ENCODE measurements around the gene ZDHHC16.

ZDHHC16 gene

GRCh38 chr10:97425964-97426775 lies 19.8 kb upstream of the ZDHHC16 start, which contains the start of gene PGAM1:
Gene PGAM1 (plus strand): TSS chr10:97426191. CDS start chr10:97426308, 117 bp downstream.
- Histone ChIP-seq H3K4me3 (ENCODE audit: low read length) (peak within 1 kb of the TSS; percentile 93), H3K9ac (ENCODE audit: low read length) (peak within 1 kb of the TSS; percentile 89)

GRCh38 chr10:97426776-97427570 lies 19.0 kb upstream of the ZDHHC16 start:
- Histone ChIP-seq H3K9me2 (replicated peaks; ENCODE audit: insufficient read depth, low read length) (no peaks in the 10 kb centered on the region), H3K9ac (ENCODE audit: low read length) (peak overlapping the region; percentile 89), H3F3A (ENCODE audit: insufficient read depth, low read length) (peaks cover 5% of the 10 kb centered on the region), H3K27me3 (replicated peaks; ENCODE audit: insufficient read depth, low read length) (no peaks in the 10 kb centered on the region), H3K27ac (ENCODE audit: low read length) (peak overlapping the region; percentile 71; the same call in 1 of the 2 replicates), H3K79me2 (ENCODE audit: low read length) (peaks cover 54% of the 10 kb centered on the region), H3K4me3 (ENCODE audit: low read length) (peak overlapping the region; percentile 93), H3K4me2 (ENCODE audit: low read depth, low read length) (peak overlapping the region; percentile 87), H3K4me1 (ENCODE audit: low read length) (peaks cover 14% of the 10 kb centered on the region), H4K20me1 (ENCODE audit: insufficient read depth, low read length) (peaks cover 11% of the 10 kb centered on the region), H3K9me3 (replicated peaks; ENCODE audit: insufficient read depth, low read length) (no peaks in the 10 kb centered on the region), H3K36me3 (replicated peaks; ENCODE audit: insufficient read depth, low read length) (peaks cover 6% of the 10 kb centered on the region; the same call in 1 of the 2 replicates), H2AFZ (ENCODE audit: low read length) (0 out of 2 replicates have a peak overlapping the region, but pooled peaks have one; percentile 27)
- TF ChIP-seq EZH2phosphoT487 (IDR thresholded peaks at IDR 0.05; ENCODE audit: low read length) (no peak), EZH2 (optimal IDR thresholded peaks at IDR 0.05; ENCODE audit: low read depth, low read length) (no peak), CTCF (IDR thresholded peaks at IDR 0.05; ENCODE audit: low read length) (no peak)
- DNase-seq: peak; percentile 15

More at GRCh38 chr10:97425964-97426775, 19.8 kb upstream of the ZDHHC16 start, which contains the start of gene PGAM1:
- peaks cover 3% of the 10 kb centered on the region; the same call in 1 of the 2 replicates for H3F3A ChIP-seq (ENCODE audit: insufficient read depth, low read length)
- peak; percentile 95 for DNase-seq
- H3K36me3 ChIP-seq (replicated peaks; ENCODE audit: insufficient read depth, low read length): peaks cover 4% of the 10 kb centered on the region; the same call in 1 of the 2 replicates
- H3K79me2 ChIP-seq (ENCODE audit: low read length): peaks cover 50% of the 10 kb centered on the region
- H3K9me2 ChIP-seq (replicated peaks; ENCODE audit: insufficient read depth, low read length): no peaks in the 10 kb centered on the region
- peaks cover 11% of the 10 kb centered on the region for H4K20me1 ChIP-seq (ENCODE audit: insufficient read depth, low read length)
- H2AFZ ChIP-seq (ENCODE audit: low read length): peak within 1 kb of the TSS; percentile 83
- H3K9me3 ChIP-seq (replicated peaks; ENCODE audit: insufficient read depth, low read length): no peaks in the 10 kb centered on the region
- TF ChIP-seq EZH2 (optimal IDR thresholded peaks at IDR 0.05; ENCODE audit: low read depth, low read length) (no peak), CTCF (IDR thresholded peaks at IDR 0.05; ENCODE audit: low read length) (peak; percentile 54)
- peaks cover 14% of the 10 kb centered on the region for H3K4me1 ChIP-seq (ENCODE audit: low read length)
- peak within 1 kb of the TSS; percentile 91 for H3K4me2 ChIP-seq (ENCODE audit: low read depth, low read length)
- H3K27ac ChIP-seq (ENCODE audit: low read length): peak within 1 kb of the TSS; percentile 71; the same call in 1 of the 2 replicates
- H3K27me3 ChIP-seq (replicated peaks; ENCODE audit: insufficient read depth, low read length): no peaks in the 10 kb centered on the region

- Histone ChIP-seq H3F3A (ENCODE audit: insufficient read depth, low read length) (peaks cover 6% of the 10 kb centered on the region), H3K79me2 (ENCODE audit: low read length) (peaks cover 54% of the 10 kb centered on the region), H3K4me1 (ENCODE audit: low read length) (peaks cover 14% of the 10 kb centered on the region), H3K9me2 (replicated peaks; ENCODE audit: insufficient read depth, low read length) (no peaks in the 10 kb centered on the region), H2AFZ (ENCODE audit: low read length) (no peak overlapping the region), H3K27ac (ENCODE audit: low read length) (no peak overlapping the region), H4K20me1 (ENCODE audit: insufficient read depth, low read length) (peaks cover 11% of the 10 kb centered on the region), H3K9ac (ENCODE audit: low read length) (peak overlapping the region; percentile 89; the same call in 1 of the 2 replicates), H3K36me3 (replicated peaks; ENCODE audit: insufficient read depth, low read length) (peaks cover 7% of the 10 kb centered on the region; the same call in 1 of the 2 replicates), H3K9me3 (replicated peaks; ENCODE audit: insufficient read depth, low read length) (no peaks in the 10 kb centered on the region), H3K4me2 (ENCODE audit: low read depth, low read length) (peak overlapping the region; percentile 87), H3K27me3 (replicated peaks; ENCODE audit: insufficient read depth, low read length) (no peaks in the 10 kb centered on the region), H3K4me3 (ENCODE audit: low read length) (peak overlapping the region; percentile 93)
- no peak for TF ChIP-seq EZH2phosphoT487 (IDR thresholded peaks at IDR 0.05; ENCODE audit: low read length)
- no peak for TF ChIP-seq CTCF (IDR thresholded peaks at IDR 0.05; ENCODE audit: low read length)
- TF ChIP-seq EZH2 (optimal IDR thresholded peaks at IDR 0.05; ENCODE audit: low read depth, low read length): no peak
- DNase-seq: no peak
Measured at GRCh38 chr10:97427571-97428179, 18.3 kb upstream of the ZDHHC16 start.

Measured in MM.1S (cell line).